NCI-H526 (cell line): ENCODE results near the gene CNTFR.
A peak's percentile ranks its signal among the peaks of the same experiment; 100 is the strongest.

Experiments
- DNase-seq, 2 experiments: peaks; one replicate each; lab custom pipeline; 2025; lab: John Stamatoyannopoulos, UW

The CNTFR gene

DNA sequence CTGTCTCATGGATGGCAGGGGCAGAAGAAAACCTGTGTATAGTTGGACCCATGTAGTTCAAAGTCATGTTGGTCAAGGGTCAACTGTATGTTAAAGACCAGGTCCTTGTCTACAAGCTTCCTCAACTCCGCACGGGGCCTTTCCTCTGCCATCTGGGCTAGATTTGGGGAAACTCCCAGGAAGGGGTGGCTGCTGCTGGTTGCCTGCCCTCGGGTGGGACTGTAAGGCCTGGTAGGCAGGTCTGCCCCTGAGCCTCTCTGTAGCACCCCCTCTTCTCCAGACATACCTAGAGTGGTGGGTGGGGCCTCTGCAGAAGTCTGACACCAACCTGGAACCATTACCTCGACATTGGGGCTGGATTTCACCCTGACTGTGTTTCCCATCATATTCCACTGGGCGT lies 82.0 kb downstream of the CNTFR start:
- no peak for DNase-seq

DNA sequence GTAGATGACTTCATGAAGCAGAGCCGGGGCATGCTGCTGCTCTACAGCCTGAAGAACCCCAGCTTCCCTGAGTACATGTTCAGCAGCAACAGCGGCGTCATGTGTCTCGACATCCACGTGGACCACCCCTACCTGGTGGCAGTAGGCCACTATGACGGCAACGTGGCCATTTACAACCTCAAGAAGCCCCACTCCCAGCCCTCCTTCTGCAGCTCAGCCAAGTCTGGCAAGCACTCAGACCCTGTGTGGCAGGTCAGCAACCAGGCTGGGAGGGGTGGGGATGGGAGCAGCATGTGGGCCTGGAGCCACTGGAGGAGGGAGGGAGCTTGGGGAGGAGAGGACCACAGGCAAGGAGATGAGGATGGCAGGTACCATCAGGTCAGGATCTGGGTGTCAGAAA lies 82.9 kb downstream of the CNTFR start:
- DNase-seq: no peak

DNA sequence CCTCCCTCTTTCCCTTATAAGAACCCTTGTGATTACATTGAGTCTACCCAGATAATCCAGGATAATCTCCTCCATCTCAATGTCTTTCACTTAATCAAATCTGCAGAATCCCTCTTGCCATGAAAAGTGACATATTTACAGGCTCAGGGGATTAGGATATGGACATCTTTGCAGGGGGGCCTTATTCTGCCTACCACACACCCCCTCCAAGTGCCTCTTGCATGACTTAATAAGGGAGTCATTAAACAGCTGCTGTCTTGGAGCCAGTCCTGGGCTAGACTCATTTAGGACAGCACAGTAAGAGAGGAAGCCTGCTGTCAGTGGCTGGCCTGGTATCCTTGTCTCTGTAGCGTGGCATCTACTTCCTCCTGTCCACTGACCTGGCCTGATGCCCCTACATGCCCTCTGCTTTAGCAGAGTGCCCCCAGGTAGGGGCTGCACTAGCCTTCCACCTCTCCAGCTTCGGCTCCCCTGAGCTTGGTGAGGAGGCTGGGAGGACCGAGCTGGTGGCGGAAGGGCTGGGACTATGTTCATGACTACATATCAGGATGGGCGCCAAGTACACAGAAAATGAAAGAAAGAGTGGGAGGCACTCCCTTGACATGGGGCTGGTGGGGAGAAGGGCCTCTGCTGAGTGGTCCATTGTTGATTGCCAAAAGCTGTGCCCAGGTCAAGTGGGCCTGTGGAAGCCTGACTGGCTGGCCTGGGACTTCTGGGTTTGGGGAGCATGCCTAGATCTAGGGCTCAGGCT lies 84.0 kb downstream of the CNTFR start:
- DNase-seq: no peak

DNA sequence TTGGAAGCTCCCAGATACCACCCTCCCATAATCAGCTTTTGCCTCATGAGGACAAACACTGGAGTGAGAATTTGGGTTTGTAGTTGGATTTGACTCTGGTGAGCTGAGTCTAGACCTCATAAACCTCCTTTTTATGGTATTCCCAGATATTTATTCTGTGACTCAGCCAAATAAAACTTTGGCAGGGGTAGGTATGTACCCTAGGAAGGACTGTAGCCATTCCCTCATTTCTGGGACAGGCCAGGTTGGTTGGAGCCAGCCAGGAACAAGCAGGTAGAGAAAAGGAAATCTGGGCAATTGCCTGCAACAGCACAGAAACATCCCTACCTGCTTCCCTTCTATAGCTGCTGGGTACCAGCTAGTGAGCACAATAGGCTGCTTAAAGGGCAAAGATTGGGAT lies 86.1 kb downstream of the CNTFR start:
- DNase-seq: no peak

DNA sequence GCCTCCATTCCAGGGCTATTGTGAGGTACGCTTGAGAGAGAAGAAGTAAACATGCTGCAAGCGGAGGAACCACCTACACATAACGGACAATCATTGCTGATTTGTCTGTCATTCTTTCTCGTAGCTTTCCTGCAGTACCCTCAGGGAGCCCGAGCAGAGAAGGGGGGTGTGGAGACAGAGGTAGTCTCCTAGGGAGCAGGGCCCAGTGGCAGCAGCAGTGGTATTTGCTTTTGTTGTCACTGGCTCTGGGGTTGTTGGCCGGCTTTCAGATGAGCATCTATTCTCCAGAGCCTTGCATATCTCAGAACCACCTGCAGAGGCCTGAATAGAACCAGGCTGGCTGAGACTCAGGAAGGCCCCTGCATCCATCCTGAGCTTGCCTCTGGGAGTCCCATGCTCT lies 86.6 kb downstream of the CNTFR start:
- no peak for DNase-seq

DNA sequence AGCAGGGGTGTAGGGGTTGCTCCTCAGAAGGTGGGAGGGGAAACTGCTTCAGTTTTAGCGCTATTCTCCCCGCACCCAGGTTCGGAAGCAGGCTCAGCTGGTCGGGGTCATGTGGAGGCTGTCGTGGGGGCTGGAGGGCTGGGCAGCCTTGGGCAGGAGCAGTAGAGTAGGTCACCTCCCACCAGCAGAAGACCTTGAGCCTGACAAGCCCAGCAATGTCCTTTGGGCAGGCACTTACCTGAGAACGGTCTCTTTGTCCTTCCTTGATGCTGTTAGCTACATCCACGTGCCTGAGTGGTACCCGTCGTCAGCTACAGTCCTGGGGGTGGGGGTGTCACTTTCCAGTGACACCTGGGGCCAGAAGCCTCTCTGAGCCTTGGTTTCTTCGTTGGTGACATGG lies 87.1 kb downstream of the CNTFR start:
- no peak for DNase-seq

DNA sequence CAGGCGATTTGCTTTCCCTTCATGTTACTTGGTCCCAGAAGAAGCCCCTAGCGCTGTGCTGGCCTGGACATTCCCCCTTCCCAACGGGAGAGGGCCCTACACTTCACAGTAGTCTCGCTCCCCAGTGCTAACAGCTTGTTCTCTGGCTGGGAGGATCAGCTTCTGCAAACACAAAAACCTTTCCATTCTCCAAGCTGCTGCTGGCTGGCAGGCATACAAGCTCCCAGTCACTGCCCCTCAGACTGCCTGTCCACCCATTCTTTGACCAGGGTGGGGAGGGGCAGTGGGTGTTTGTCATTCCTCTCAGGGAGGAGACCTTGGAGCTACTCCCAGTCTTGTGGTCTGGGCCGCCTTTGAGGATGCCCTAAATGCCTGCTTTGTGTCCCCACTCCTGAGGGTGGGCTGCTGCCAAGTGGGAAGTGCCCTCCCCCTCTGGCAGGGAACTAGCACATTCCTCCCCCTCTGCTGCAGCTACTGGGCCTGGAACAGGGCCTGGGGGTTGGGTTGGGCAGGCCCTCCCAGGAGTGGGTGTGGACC lies 87.6 kb downstream of the CNTFR start:
- DNase-seq: peak in 1 of 2 experiments; percentile 26
